ENCODE data around the gene ASMTL. TPM values are rescaled to one million over a fixed set of nuclear protein-coding genes. Genes with fewer than 3 reads are reported as not detected.

The ASMTL gene
- 23.8 TPM for total RNA-seq
- long read RNA-seq, transcript ASMTL-201 (13 exons, 2,027 nt), result major isoform, 49 of 63 reads
- long read RNA-seq, partial matches to known transcripts, result 3 of 63 reads
- long read RNA-seq, other reads (novel, unspliced or antisense), result 10 of 63 reads

GRCh38 chrX:1452516-1453394 is at the start of gene ASMTL:
Gene ASMTL (minus strand): TSS chrX:1452909. CDS start chrX:1452840, 69 bp downstream.
- peaks cover 11% of the 10 kb centered on the region for H3K4me1 ChIP-seq
- DNase-seq, result peak; percentile 99
- H3K4me3 ChIP-seq, result peak within 1 kb of the TSS; percentile 74
- no peak for TF ChIP-seq CTCF (IDR thresholded peaks at IDR 0.05)
- peak; percentile 92 for ATAC-seq
- H3K27me3 ChIP-seq, result no peaks in the 10 kb centered on the region
- no peaks in the 10 kb centered on the region for H3K36me3 ChIP-seq
- peak within 1 kb of the TSS; percentile 78 for H3K27ac ChIP-seq
- intact Hi-C loops (cut with DNase I), result no loop called here
- no peaks in the 10 kb centered on the region for H3K9me3 ChIP-seq

GRCh38 chrX:1502241-1502640 is 49.5 kb upstream of the ASMTL start:
- TF ChIP-seq CTCF (IDR thresholded peaks at IDR 0.05), result no peak
- DNase-seq (peak; percentile 40), ATAC-seq (no peak)
- no peak overlapping the region for H3K27ac ChIP-seq
- intact Hi-C loops (cut with DNase I), result no loop called here
- H3K4me3 ChIP-seq, result no peak overlapping the region
- no peaks in the 10 kb centered on the region for H3K9me3 ChIP-seq
- peaks cover 5% of the 10 kb centered on the region for H3K4me1 ChIP-seq
- no peaks in the 10 kb centered on the region for H3K36me3 ChIP-seq
- no peaks in the 10 kb centered on the region for H3K27me3 ChIP-seq

DNA sequence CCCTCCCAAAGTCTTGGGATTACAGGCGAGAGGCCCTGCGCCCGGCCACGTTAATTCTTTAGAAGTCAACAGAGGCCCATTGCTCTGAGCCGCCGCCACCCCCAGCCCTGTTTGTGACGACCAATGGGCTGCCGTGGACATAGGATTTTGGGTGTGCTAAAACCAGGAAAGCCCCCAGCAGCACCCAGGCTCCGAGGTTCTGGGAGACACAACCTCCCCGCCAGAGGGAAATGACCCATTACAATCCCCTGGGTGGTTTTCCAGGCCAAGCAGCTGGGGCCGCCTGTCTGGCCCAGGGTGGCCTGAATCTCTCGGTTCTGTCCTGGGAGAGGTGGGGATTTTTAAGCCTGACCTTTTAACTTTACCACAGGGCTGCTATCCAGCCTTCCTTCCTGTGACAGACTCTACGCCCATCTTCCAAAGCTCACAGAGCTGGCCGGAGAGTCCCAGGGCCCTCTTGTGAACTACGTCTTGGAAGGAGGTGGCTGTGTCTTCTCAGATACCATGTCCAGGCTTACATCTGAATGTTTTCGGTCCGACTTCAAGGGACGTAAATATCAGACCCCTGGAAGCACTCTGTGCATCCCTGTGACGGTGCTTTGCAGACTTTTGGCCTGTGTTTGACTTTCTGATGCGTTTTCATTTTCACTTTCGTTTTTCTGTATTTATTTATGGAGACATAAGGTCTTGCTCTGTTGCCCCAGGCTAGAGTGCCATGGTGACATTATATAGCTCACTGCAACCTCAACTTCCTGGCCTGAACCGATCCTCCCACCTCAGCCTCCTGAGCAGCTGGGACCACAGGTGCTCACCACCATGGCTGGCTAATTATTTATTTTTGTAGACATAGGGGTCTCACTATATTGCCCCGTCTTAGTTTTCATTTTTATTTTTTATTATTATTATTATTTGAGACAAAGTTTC is 48.3 kb upstream of the ASMTL start:
- Histone ChIP-seq H3K27me3 (no peaks in the 10 kb centered on the region), H3K36me3 (no peaks in the 10 kb centered on the region), H3K4me1 (peaks cover 5% of the 10 kb centered on the region), H3K27ac (peak overlapping the region; percentile 73), H3K9me3 (no peaks in the 10 kb centered on the region), H3K4me3 (peak overlapping the region; percentile 10)
- no peak for TF ChIP-seq CTCF (IDR thresholded peaks at IDR 0.05)
- ATAC-seq, result no peak
- DNase-seq, result peak; percentile 48
- intact Hi-C loops (cut with DNase I), result no loop called here

DNA sequence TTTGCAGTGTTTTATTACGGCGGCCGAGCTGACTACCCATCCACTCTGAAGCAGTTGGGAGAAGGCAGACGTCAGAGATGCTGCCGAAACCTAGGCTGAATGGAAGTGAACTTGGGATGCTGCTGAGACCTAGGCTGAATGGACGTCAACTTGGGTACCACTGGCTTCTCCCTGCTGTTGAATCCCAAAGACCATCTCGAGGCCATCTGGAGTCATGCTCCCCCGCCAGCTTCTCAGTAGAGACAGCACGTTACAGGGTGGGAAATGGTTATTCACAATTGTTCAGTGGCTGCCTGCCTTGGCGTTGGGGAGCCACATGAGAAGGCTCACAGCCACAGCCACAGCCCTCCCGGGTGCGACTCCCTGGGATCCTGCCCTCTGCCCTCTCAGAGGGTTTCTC is 43.4 kb upstream of the ASMTL start:
- intact Hi-C loops (cut with DNase I), result no loop called here
- no peak overlapping the region for H3K4me3 ChIP-seq
- ATAC-seq (no peak), DNase-seq (peak; percentile 36)
- no peaks in the 10 kb centered on the region for H3K36me3 ChIP-seq
- no peak for TF ChIP-seq CTCF (IDR thresholded peaks at IDR 0.05)
- no peak overlapping the region for H3K27ac ChIP-seq
- no peaks in the 10 kb centered on the region for H3K27me3 ChIP-seq
- H3K4me1 ChIP-seq, result no peaks in the 10 kb centered on the region
- H3K9me3 ChIP-seq, result no peaks in the 10 kb centered on the region

GRCh38 chrX:1493877-1494510 is 41.3 kb upstream of the ASMTL start:
- H3K27me3 ChIP-seq, result no peaks in the 10 kb centered on the region
- no peak overlapping the region for H3K27ac ChIP-seq
- no peaks in the 10 kb centered on the region for H3K4me1 ChIP-seq
- ATAC-seq (peak; percentile 73), DNase-seq (peak; percentile 50)
- no peak overlapping the region for H3K4me3 ChIP-seq
- TF ChIP-seq CTCF (IDR thresholded peaks at IDR 0.05), result no peak
- H3K36me3 ChIP-seq, result no peaks in the 10 kb centered on the region
- H3K9me3 ChIP-seq, result no peaks in the 10 kb centered on the region
- intact Hi-C loops (cut with DNase I), result no loop called here

Data from upper lobe of right lung (tissue), 1 donor.